Epithelial cell of proximal tubule (primary cell): ENCODE measurements around the gene SUSD3. TPM values are rescaled to one million over a fixed set of nuclear protein-coding genes. Genes with fewer than 3 reads are reported as not detected.
"Not testable (repeated sequence)": the region's sequence is repeated elsewhere in the genome, so short reads cannot be mapped to it uniquely, and the experiment has no call there.

ENCODE experiments used
- DNase-seq: peaks from one replicate; pipeline ENCODE4 v3.0.0-alpha.2; 2011; ENCODE audit warnings: low read depth
- H3K4me3 ChIP-seq: 2 replicates; pipeline ENCODE4 v1.5.1; 2011; ENCODE audit warnings: low read depth, mild to moderate bottlenecking, low read length
- total RNA-seq: library from RNA; depleted of rRNA; stranded (reverse); fragments of >200 nt; gene quantifications from 2 replicates; pipeline ENCODE4 v1.2.3, GENCODE V29; 2015
- TF ChIP-seq, protein P1 (sequence below): conservative IDR thresholded peaks from 2 replicates; pipeline ENCODE4 v1.5.1; 2012; ENCODE audit warnings: low read depth, mild to moderate bottlenecking, low read length

SUSD3 gene
- total RNA-seq, 1 donor from 2014 or later: 2.9 TPM

DNA sequence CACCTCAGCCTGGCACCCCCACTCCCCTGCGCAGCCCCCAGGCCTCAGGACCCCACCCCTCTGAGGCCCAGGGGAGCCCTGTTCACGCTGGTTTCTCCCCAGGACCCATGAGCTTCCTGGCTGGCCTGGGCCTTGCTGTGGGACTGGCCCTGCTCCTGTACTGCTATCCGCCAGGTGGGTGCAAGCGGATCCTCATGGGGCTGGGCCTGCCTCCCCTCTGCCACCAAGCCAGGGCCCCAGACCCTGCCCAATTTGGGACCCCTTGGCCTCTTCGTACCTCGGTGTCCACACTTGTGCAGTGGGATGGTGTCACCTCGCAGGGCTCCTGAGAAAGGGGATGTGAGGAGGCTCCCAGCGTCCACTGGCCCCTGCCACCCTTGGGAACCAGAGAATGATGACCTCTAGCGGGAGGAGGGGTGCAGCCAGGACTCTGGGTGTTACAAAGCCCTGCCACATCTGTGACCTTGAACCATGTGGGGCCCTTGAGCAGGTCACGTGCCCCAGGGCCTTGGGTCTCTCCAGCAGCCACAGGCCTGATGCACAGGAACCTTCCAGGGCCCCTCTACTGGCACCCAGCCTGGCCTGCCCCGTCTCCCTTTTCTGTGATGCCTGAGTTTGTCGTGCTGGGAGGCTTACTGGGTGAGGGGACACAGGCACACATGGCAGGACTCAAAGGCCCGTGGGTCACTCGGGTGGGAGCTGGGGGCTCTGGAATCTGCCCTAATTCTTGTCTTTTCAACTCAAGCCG lies 53.8 kb downstream of the SUSD3 start:
- no peak overlapping the region for H3K4me3 ChIP-seq
- TF ChIP-seq, protein P1, sequence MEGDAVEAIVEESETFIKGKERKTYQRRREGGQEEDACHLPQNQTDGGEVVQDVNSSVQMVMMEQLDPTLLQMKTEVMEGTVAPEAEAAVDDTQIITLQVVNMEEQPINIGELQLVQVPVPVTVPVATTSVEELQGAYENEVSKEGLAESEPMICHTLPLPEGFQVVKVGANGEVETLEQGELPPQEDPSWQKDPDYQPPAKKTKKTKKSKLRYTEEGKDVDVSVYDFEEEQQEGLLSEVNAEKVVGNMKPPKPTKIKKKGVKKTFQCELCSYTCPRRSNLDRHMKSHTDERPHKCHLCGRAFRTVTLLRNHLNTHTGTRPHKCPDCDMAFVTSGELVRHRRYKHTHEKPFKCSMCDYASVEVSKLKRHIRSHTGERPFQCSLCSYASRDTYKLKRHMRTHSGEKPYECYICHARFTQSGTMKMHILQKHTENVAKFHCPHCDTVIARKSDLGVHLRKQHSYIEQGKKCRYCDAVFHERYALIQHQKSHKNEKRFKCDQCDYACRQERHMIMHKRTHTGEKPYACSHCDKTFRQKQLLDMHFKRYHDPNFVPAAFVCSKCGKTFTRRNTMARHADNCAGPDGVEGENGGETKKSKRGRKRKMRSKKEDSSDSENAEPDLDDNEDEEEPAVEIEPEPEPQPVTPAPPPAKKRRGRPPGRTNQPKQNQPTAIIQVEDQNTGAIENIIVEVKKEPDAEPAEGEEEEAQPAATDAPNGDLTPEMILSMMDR: no peak
- DNase-seq: no peak

DNA sequence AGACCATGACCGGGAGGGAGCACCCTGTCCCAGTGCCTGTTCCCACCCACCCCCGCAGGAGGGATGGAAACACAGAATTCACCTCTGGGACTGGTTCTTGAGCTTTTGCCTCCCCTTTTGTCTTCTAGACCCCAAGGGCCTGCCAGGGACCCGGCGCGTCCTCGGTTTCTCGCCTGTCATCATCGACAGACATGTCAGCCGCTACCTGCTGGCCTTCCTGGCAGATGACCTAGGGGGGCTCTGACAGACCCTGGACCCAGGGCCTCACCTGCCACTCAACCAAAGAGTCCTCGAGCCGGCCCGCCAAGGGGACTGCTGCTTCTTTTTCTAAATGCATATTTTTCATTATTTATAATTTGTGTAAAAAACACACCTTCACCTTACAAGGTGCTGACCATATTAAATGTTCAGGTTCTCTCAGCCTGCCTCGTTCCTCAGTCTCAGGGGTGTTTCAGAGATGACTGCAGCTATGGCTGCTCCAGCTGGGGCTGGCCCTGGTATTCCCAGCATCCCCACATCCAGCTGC lies 54.4 kb downstream of the SUSD3 start:
- H3K4me3 ChIP-seq: no peak overlapping the region
- no peak for DNase-seq
- TF ChIP-seq, protein P1: no peak

DNA sequence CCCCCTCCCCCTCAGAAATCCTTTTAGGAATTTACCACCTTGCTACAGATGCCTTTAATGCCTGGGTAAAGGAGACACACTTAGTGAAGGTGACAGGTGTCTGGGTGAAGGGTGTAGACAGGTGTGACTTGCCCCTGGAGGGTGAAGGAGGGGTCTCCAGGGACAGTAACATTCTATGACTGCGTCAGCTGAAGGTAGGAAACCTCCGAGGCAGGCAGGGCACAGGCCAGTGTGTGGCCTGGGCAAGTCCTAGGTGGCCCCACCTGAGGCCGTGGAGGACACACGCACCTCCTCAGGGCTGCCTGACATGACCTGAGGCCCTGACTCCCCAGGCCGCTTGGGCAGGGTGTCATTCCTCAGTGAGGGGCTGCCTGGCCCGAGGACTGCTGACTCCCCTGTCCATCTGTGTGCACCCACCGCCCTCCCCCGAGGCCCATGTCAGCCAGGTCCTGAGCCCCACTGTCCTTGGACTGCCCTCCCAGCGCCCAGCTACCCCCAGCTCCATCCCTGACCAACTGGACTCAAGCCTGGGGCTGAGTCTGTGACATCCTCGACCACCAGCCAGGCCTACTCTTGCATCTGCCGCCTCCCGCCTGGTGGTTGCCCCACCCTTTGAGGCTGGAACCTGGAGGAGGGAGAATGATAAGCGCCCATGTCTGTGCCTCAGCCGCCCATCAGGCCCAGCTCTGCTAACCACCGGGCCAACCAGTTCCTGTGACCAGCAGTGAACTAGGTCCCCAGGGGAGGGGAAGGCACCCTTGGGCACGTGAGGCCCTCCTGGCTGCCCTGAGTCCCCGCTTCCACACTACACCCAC lies 55.9 kb downstream of the SUSD3 start:
- no peak for DNase-seq
- TF ChIP-seq, protein P1: no peak

DNA sequence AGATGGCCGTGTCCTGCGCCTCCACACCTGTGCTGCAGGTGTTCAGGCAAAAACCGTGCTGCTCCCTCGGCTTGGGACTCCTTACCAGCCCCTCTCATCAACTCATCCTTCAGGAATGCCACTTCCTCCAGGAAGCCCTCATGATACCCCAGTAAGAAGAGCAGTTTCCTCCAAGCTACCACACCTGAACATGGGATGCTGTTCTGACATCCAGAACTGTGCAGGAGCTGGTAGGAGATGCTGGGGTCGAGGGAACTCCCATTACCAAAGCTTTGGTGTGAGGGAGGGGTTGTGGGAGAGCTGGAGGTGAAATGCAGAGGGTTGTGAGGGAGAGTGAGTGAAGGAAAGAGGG lies 56.5 kb downstream of the SUSD3 start:
- no peak overlapping the region for H3K4me3 ChIP-seq
- no peak for DNase-seq
- TF ChIP-seq, protein P1: no peak

More for the DNA sequence above, 55.9 kb downstream of the SUSD3 start:
- no peak overlapping the region for H3K4me3 ChIP-seq

DNA sequence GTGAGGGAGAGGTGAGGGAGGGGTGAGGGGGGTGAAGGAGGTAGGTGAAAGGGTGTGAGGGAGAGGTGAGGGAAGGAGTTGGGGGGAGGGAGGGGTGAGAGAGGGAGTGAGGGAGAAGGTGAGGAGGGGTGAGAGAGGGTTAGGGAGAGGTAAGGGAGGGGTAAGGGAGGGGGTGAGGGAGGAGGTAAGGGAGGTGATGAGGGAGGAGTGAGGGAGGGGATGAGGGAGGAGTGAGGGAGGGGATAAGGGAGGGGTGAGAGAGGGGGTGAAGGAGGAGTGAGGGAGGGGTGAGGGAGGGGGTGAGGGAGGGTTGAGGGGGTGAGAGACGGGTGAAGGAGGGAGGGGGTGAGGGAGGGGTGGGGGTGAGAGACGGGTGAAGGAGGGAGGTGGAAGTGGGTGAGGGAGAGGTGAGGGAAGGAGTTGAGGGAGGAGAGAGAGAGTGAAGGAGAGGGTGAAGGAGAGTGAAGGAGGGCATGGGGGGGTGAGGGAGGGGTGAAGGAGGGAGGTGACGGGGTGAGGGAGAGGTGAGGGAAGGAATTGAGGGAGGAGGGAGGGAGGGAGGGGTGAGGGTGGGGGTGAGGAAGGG lies 57.1 kb downstream of the SUSD3 start:
- TF ChIP-seq, protein P1: no peak

DNA sequence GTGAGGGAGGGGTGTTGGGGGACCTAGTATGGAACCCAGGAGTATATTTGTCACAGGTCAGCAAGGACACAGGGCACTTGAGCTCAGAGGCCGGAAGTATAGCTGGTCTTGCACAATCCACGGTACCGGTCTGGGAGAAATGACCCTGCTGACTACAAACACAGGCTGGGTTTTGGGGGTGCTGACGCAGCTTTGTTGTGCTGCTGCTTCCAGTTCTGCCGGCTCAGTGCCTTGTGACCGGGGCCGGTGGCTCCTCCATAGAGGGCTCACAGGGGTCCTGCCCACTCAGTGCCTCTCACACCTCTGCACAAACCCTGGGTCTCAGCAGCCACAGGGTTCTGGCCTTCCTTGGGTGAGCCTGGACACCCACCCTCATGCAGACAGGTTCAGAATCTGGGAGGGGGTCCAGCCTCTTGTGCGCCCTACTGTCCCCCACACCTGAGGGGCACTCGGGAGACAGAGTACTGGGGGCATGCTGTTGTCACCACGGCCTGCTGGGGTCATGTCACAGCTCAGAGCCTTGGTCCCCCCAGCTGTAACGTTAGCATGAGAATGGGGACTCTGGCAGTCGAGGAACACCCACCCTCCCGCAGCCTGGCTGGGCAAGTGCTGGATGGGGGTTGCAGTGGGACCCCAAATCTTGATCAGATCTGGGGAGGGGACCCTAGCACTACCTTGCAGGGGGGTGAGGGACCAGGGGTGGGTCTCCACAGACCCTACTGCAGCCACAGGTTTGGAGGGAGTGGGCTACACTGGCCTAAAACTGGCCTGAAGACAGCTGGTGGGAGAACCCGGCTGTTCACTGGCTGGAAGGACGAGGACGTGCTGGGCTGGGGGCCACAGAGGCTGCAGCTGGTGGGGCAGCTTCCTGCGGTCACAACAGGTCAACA lies 57.8 kb downstream of the SUSD3 start:
- TF ChIP-seq, protein P1: no peak
- no peak overlapping the region for H3K4me3 ChIP-seq
- DNase-seq: no peak

More for the DNA sequence above, 57.1 kb downstream of the SUSD3 start:
- H3K4me3 ChIP-seq: no peak overlapping the region
- DNase-seq: no peak

DNA sequence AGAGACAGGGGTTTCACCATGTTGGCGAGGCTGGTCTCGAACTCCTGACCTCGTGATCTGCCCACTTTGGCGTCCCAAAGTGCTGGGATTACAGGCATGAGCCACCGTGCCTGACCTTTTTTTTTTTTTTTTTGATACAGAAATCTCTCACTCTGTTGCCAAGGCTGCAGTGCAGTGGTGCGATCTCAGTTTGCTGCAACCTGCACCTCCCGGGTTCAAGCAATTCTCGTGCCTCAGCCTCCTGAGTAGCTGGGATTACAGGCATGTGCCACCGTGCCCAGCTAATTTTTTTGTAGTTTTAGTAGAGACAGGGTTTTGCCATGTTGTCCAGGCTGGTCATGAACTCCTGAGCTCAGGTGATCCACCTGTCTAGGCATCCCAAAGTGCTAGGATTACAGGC lies 59.0 kb downstream of the SUSD3 start:
- not testable (repeated sequence) for H3K4me3 ChIP-seq, DNase-seq
